Measurements from ENCODE around the gene LINS1. TPM values are rescaled to one million over a fixed set of nuclear protein-coding genes. Genes with fewer than 3 reads are reported as not detected.
A peak's percentile ranks its signal among the peaks of the same experiment; 100 is the strongest.

The LINS1 gene, protein sequence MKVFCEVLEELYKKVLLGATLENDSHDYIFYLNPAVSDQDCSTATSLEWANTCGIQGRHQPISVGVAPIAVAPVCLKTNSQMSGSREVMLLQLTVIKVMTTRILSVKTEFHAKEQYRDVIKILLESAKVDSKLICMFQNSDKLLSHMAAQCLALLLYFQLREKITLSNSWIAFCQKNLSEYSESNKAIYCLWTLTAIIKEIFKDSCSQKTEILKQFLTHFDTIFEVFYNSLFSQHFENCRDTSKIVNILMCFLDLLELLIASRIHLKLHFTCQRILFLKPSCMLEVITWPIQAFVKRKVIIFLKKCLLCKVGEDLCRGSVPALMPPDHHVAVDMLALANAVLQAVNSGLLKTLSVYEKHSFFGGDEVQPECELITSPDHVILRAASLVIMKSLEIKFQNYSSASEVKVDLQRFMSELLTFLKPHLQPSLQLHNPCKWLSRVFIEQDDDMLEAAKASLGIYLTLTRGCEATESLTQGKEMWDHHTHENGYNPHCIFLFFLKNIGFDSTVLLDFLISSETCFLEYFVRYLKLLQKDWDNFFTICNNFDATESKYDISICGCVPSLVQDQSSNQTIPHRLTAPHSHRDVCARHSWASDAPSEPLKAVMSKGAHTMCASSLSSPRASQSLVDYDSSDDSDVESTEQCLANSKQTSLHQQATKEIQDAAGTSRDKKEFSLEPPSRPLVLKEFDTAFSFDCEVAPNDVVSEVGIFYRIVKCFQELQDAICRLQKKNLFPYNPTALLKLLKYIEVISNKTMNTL
- total RNA-seq, result 10 to 100 TPM; 27.7 to 40.5 TPM

DNA sequence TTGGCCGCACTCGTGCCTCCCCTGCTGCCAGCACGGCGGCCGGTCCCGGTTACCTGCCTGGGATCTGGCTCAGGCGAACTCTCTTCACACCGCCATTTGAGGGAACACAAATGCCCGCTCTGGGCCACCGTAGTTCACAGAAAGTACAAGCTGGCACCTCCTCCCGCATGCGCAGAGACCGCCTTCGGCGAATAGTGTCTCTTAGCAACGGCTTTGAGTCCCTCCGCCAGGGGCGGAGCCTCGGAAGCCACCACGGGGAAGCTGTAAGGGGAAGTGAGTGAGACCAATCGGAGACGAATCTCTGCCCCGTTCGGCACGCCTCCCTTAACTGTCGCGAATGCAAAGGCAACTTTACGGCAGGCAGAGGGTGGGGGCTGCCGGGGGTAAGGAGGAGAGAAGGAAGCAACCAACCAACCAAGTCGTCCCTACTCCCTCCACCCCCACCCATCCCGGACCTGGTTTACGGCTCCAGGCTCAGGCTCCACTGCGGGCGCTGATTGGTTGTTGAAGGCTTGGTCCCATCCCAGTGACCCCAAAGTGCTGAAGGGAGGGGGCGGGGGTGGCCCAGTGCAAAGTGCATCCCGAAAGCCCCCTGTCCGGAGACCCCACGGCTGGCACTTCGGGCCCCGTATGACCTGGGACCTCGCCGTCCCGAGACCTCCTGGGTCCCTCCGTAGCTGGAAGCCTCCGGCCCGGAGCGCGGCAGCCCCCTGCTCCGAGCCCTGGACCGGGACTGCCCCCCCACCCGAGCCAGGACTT lies at the start of gene LINS1, which contains the start of gene ASB7:
TSS of gene LINS1 (minus strand) at position 121 of the 759 bp plus-strand sequence. CDS start 21,342 bp downstream, outside the sequence.
TSS of gene ASB7 (plus strand) at position 526 of the 759 bp plus-strand sequence. CDS start 9,628 bp downstream, outside the sequence.
- no peaks in the 10 kb centered on the region for H3K27me3 Mint-ChIP-seq
- no peak within 1 kb of the TSS for H3K4me3 Mint-ChIP-seq
- ATAC-seq (peak; percentile 95 to 96), DNase-seq (ENCODE audit: low spot score) (peak; percentile 100)
- H3K36me3 Mint-ChIP-seq, result peaks cover 6% of the 10 kb centered on the region
- no peak within 1 kb of the TSS for H3K27ac Mint-ChIP-seq
- H3K4me1 Mint-ChIP-seq (ENCODE audit: low read depth in 2 of 2), result peaks cover 34 to 40% of the 10 kb centered on the region in 2 donors
- H3K9me3 Mint-ChIP-seq, result no peaks in the 10 kb centered on the region

DNA sequence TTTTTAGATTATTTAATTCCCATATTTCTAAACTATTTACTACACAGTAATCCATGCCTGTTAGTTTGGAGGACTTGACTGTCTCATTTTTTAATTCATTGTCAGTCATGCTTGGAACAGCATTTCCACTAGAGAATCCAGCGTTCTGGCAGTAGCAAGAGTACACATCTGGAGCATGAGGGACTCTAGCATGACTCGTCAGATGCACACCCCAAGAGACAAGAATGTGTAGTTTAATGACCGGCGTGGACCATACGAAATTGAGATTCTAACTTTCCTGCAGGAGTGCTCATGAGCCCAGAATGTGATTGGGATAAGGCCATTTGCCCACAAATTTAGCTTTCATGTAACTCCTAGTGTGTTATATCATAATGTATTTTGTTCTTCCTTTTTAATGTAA lies 49.3 kb upstream of the LINS1 start:
- Mint-ChIP-seq H3K4me3 (no peak overlapping the region), H3K9me3 (no peaks in the 10 kb centered on the region), H3K27ac (no peak overlapping the region), H3K27me3 (no peaks in the 10 kb centered on the region), H3K36me3 (peaks cover 5% of the 10 kb centered on the region), H3K4me1 (ENCODE audit: low read depth in 2 of 2) (peaks cover 2 to 3% of the 10 kb centered on the region in 2 donors)
- ATAC-seq (no peak), DNase-seq (ENCODE audit: low spot score) (no peak)

DNA sequence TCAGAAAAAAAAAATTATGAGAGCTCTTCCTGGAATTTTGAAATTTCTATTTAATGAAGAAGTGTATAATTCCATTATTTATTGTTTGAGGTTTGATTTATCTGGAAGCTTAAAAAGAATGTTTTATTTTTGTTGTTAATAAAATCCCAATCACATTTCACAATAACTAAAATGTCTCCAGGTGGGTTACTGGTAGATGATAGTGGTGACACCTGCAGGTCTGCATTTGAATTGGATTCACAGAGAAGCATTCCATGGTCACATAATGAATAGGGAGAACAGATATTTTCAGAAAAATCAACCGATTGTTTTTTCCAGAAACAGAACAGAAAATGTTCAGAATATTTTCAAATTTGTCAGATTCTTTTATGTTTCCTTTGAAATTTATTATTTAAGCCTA lies 48.7 kb upstream of the LINS1 start:
- no peak for DNase-seq (ENCODE audit: low spot score)
- Mint-ChIP-seq H3K4me3 (no peak overlapping the region), H3K27ac (no peak overlapping the region), H3K36me3 (peaks cover 5% of the 10 kb centered on the region), H3K9me3 (no peaks in the 10 kb centered on the region), H3K27me3 (no peaks in the 10 kb centered on the region), H3K4me1 (ENCODE audit: low read depth in 2 of 2) (peaks cover 7 to 8% of the 10 kb centered on the region in 2 donors)
- no peak for ATAC-seq

DNA sequence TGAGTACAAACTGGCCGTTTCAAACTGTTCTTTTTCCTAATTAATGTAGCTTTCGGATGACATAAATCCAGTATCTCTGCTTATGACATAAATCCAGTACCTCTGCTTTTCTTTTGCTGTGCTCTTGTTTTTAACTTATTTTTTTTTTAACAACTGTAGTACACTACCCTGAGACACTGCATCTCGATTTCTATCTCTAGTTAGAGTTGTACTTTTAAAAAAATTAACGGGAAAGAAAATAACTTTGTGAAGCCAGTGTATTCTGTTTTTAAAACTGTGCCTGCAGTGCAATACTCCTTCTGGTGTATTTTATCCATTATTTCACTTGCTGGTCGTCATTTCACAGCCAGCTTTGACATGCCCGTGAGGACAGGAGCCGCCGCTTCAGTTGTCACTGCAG lies 47.0 kb upstream of the LINS1 start:
- H3K36me3 Mint-ChIP-seq, result peaks cover 5% of the 10 kb centered on the region
- ATAC-seq, result no peak
- no peak overlapping the region for H3K4me3 Mint-ChIP-seq
- no peak overlapping the region for H3K27ac Mint-ChIP-seq
- H3K27me3 Mint-ChIP-seq, result no peaks in the 10 kb centered on the region
- H3K4me1 Mint-ChIP-seq (ENCODE audit: low read depth in 2 of 2), result peaks cover 8 to 13% of the 10 kb centered on the region in 2 donors
- no peak for DNase-seq (ENCODE audit: low spot score)
- no peaks in the 10 kb centered on the region for H3K9me3 Mint-ChIP-seq

DNA sequence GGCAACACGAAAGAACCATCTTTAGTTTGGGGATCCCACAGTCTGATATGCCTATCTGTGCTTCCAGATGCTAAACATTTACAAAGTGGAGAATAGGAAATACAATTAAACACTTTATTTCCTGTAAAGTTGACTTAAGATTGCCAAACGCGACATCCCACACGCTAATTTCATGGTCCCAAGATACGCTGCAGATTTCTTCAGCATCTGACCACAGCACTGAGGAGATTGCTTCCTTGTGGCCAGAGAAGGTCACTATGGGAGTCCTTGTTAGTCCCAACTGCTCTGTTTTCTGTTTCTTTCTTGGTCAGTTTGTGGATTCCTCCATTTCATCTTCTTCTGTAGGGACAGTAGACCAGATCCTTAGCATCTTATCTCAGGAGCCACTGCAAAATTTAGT lies 43.7 kb upstream of the LINS1 start:
- DNase-seq (ENCODE audit: low spot score), result no peak
- no peak for ATAC-seq
- Mint-ChIP-seq H3K27ac (no peak overlapping the region), H3K27me3 (no peaks in the 10 kb centered on the region), H3K4me3 (no peak overlapping the region), H3K36me3 (peaks cover 5% of the 10 kb centered on the region), H3K9me3 (no peaks in the 10 kb centered on the region), H3K4me1 (ENCODE audit: low read depth in 2 of 2) (peaks cover 21 to 32% of the 10 kb centered on the region in 2 donors)

DNA sequence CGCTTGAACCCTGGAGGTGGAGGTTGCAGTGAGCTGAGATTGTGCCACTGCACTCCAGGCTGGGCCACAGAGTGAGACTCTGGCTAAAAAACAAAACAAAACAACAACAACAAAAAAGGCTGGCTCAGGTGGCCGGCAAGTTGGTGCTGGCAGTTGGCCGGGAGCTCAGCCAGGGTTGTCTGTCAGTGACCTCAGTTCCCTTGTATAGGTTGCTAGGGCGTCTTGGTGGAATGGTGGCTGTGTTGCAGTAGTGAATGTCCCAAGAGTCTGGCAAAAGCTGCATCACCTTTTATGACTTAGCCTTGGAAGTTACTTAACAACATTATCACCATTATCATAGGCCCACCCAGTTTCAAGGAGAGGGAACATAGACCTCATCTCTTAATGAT lies 41.0 kb upstream of the LINS1 start:
- ATAC-seq, result no peak
- no peak for DNase-seq (ENCODE audit: low spot score)
- Mint-ChIP-seq H3K27ac (no peak overlapping the region), H3K36me3 (no peaks in the 10 kb centered on the region), H3K9me3 (no peaks in the 10 kb centered on the region), H3K4me1 (ENCODE audit: low read depth in 2 of 2) (peaks cover 21 to 39% of the 10 kb centered on the region in 2 donors), H3K4me3 (no peak overlapping the region), H3K27me3 (no peaks in the 10 kb centered on the region)

DNA sequence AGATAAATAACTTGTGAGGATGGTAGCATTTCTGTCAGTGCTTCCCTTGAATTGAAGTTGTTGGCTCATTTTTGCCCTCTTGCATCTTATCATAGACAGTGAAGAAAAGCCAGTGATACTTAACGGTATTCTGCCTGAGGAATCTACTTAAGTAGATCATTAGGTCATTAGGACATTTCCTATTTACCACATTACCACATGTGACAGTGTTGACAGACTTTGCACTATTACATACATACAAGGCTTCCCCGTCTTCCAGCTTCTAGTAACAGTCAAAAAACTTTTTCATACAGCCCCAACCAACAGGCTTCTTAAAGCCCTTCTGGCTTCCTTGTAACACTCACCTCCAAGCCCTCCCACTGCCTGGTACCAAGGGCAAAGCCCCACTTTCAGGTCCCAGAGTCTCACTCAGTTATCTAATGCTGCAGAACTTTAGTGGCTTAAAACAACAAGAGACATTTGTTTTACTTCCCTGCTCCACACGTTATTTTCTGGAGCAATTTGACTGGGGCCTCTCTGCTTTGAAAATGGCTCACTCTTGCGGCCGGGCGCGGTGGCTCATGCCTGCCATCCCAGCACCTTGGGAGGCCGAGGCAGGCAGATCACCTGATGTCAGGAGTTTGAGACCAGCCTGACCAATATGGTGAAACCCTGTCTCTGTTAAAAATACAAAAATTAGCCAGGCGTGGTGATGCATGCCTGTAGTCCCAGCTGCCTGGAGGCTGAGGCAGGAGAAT lies 40.4 kb upstream of the LINS1 start:
- Mint-ChIP-seq H3K9me3 (no peaks in the 10 kb centered on the region), H3K27ac (peak overlapping the region in 1 of 2 donors; percentile 37), H3K36me3 (no peaks in the 10 kb centered on the region), H3K4me3 (no peak overlapping the region), H3K4me1 (ENCODE audit: low read depth in 2 of 2) (peaks cover 21 to 40% of the 10 kb centered on the region in 2 donors), H3K27me3 (no peaks in the 10 kb centered on the region)
- DNase-seq (ENCODE audit: low spot score) (no peak), ATAC-seq (no peak)

DNA sequence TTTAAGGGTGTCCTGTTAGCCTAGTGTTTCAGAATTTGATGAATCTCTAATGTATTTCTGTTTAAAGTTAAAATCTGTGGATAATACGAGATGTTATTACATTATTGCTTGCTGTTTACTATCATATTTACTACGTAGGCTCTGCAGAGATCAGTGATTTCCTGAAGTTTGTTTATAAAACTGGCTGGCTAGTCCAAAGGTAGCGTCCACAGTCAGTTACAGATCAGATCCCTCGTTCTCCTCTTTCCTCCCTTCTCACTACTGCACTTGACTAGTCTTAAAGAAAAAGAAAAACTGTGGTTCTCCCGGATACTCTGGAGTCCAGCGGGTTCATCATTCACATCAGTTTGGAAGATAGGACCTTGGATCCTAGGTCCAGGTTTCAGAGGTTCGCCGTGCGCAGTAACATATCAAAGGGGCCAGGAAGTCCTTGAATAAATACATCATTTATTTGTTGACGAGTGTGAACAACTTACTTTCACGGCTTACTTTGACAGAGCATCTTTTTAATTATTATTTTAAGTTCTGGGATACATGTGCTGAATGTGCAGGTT lies 36.3 kb upstream of the LINS1 start:
- Mint-ChIP-seq H3K4me1 (ENCODE audit: low read depth in 2 of 2) (peaks cover 24 to 47% of the 10 kb centered on the region in 2 donors), H3K36me3 (no peaks in the 10 kb centered on the region), H3K9me3 (no peaks in the 10 kb centered on the region), H3K4me3 (no peak overlapping the region), H3K27me3 (no peaks in the 10 kb centered on the region), H3K27ac (no peak overlapping the region)
- ATAC-seq (no peak), DNase-seq (ENCODE audit: low spot score) (no peak)

DNA sequence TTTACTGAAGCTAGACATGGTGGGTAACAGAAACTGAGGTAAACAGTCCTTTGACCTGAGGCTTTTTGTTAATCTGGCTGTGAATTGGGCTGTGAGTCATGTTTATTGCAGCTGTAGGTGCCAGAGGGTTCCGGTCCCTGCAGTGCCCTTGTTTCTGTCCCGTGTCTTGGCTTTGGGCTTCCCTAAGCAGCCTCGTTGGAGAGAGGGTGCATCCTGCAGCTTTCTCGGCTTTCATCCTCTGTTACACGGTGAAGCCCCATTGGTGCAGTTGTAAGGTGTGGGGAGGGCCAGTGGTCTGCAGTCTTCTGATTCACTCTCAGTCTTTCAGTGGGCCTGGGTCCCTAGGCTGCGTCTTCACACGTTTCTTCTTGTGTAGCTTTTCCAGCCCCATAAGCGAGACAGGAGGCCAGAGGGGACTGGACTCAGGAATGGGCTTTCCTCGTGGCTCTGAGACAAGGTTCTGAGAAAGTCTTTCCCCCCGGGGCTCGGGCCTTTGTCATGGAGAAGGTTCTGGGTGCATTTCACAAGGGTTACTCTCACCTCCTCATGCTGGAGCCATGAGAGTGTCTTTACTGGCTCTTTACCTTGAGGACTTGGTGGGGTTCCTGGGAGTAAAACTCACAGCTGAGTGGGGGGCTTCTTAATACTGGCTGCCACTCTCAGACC lies 33.6 kb upstream of the LINS1 start:
- no peak for ATAC-seq
- Mint-ChIP-seq H3K4me1 (ENCODE audit: low read depth in 2 of 2) (peaks cover 17 to 32% of the 10 kb centered on the region in 2 donors), H3K27me3 (no peaks in the 10 kb centered on the region), H3K27ac (no peak overlapping the region), H3K36me3 (peaks cover 2% of the 10 kb centered on the region), H3K4me3 (no peak overlapping the region), H3K9me3 (no peaks in the 10 kb centered on the region)
- no peak for DNase-seq (ENCODE audit: low spot score)

DNA sequence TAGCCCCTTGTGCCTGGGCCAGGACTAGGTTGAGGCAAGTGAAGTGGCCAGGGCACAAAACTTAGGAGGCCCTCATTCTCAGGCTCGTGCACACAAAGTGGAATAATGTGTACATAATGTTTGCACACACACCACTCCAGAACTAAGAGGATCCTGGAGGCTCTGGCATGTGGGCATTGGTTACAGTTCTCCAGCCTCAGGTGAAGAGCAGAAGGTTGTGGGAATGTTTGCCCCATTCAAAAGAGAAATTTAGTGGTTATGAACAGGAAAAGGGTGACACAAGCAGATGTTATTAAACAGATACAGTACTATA lies 31.7 kb upstream of the LINS1 start:
- Mint-ChIP-seq H3K4me3 (no peak overlapping the region), H3K4me1 (ENCODE audit: low read depth in 2 of 2) (peaks cover 17 to 29% of the 10 kb centered on the region in 2 donors), H3K27me3 (no peaks in the 10 kb centered on the region), H3K27ac (peak overlapping the region in 1 of 2 donors; percentile 72), H3K36me3 (peaks cover 8% of the 10 kb centered on the region), H3K9me3 (no peaks in the 10 kb centered on the region)
- ATAC-seq, result no peak
- no peak for DNase-seq (ENCODE audit: low spot score)

DNA sequence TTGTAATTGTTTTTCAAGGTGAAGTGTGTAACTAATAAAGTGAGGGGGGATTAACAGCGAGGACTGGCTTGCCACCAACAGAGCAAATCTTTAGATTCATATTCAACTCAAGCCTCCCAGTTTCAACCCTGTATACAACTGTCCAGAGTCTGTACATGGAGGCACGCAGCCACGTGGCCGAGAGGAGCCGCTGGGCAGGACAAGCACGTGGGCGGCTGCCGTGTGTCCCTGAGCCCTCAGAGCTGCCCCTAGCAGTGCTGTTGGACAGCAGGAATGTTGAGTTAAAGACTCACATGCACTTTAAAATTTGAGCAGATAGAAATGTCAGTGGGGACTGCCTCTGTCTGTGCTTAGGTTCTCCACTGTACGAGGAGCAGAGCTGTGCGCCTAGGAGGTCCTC lies 29.8 kb upstream of the LINS1 start:
- Mint-ChIP-seq H3K4me1 (ENCODE audit: low read depth in 2 of 2) (peaks cover 17 to 26% of the 10 kb centered on the region in 2 donors), H3K27ac (no peak overlapping the region), H3K27me3 (no peaks in the 10 kb centered on the region), H3K9me3 (no peaks in the 10 kb centered on the region), H3K4me3 (no peak overlapping the region), H3K36me3 (peaks cover 8% of the 10 kb centered on the region)
- ATAC-seq (no peak), DNase-seq (ENCODE audit: low spot score) (no peak)

DNA sequence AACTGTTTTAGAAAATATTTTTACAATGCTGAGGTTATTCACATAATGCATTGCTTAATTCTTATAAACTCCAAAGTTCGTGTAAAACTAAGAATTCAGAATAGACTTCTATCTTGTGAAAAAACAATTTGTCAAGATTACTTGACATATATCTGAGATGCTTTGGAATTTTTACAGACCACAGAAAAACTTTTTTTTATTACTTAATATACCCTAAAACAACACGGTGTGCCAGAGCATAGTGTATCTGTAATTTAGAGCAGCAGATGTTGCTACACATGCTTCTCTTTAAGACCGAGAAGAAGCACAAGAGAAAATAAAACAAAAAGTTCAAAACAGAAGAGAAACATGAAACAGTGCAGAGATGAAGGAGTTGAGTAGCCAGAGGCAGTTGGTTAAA lies 26.8 kb upstream of the LINS1 start:
- Mint-ChIP-seq H3K4me3 (no peak overlapping the region), H3K4me1 (ENCODE audit: low read depth in 2 of 2) (peaks cover 9 to 14% of the 10 kb centered on the region in 2 donors), H3K27me3 (no peaks in the 10 kb centered on the region), H3K27ac (no peak overlapping the region), H3K9me3 (no peaks in the 10 kb centered on the region), H3K36me3 (peaks cover 8% of the 10 kb centered on the region)
- ATAC-seq, result no peak
- DNase-seq (ENCODE audit: low spot score), result no peak
